Prostate gland (tissue), 2 donors: ENCODE data around the gene B3GNT7. TPM values are rescaled to one million over a fixed set of nuclear protein-coding genes. Genes with fewer than 3 reads are reported as not detected.
"Not testable (repeated sequence)": the region's sequence is repeated elsewhere in the genome, so short reads cannot be mapped to it uniquely, and the experiment has no call there.

Experiments used
- DNase-seq: peaks from one replicate; pipeline ENCODE4 v3.0.0-alpha.2; 2019; ENCODE audit warnings: low spot score
- H3K27ac ChIP-seq, 2 donors: fragments of 200-600 bp; sonication (generic); 2 replicates each; pipeline ENCODE4 v1.5.1; 2017 to 2019
- H3K27me3 ChIP-seq: fragments of 200-600 bp; sonication (generic); replicated peaks from 2 replicates; pipeline ENCODE4 v1.5.1; 2019; ENCODE audit not compliant: insufficient read depth
- H3K36me3 ChIP-seq, 2 donors: fragments of 200-600 bp; sonication (generic); 1 replicate in 1 of 2; 2 replicates in 1 of 2; pipeline versions ENCODE4 v1.5.1 to v1.8.1; 2017 to 2019
- H3K4me1 ChIP-seq: fragments of 200-600 bp; sonication (generic); replicated peaks from 2 replicates; pipeline ENCODE4 v1.5.1; 2019
- H3K4me3 ChIP-seq, 2 donors: fragments of 200-600 bp; sonication (generic); 2 replicates each; pipeline ENCODE4 v1.5.1; 2017 to 2019
- H3K9me3 ChIP-seq: fragments of 200-600 bp; sonication (generic); 2 replicates; pipeline ENCODE4 v1.5.1; 2017
- CTCF ChIP-seq, 4 experiments: fragments of 200-600 bp in 2 of 4; fragments of 450-650 bp in 2 of 4; sonication (generic) in 2 of 4; IDR thresholded peaks; 1 replicate in 3 of 4; 2 replicates in 1 of 4; pipeline ENCODE4 v1.5.1; 2016 to 2019; ENCODE audit warnings: antibody characterized with exemption in 4 of 4, mild to moderate bottlenecking in 2 of 4, moderate library complexity in 2 of 4
- POLR2A ChIP-seq: fragments of 450-650 bp; IDR thresholded peaks from one replicate; pipeline ENCODE4 v1.6.1; 2016; ENCODE audit warnings: antibody characterized with exemption, mild to moderate bottlenecking
- POLR2AphosphoS5 ChIP-seq: sonication (generic); formaldehyde crosslinking; IDR thresholded peaks from one replicate; pipeline ENCODE4 v1.6.1; 2017; ENCODE audit warnings: antibody characterized with exemption
- WGBS: methylation state at CpG from one replicate; pipeline ENCODE4 v1.1.5; 2018; 5-methylcytosine and 5-hydroxymethylcytosine counted together
- intact Hi-C: fragments of 100-400 bp; cut with DNase I; formaldehyde crosslinking; loops from one replicate; pipeline ENCODE4 v1.14.2; 2022
- total RNA-seq, 2 donors: library from RNA; depleted of rRNA; stranded (reverse); fragments of >200 nt; gene quantifications; one replicate each; pipeline ENCODE4 v1.1.0, GENCODE V29; 2016

B3GNT7 gene
- total RNA-seq, 2 donors from 2014 or later = 2.1 to 7.4 TPM

- DNase-seq = no peak
- no peak overlapping the region for H3K27ac ChIP-seq
- intact Hi-C loops = no loop called here
- H3K27me3 ChIP-seq = no peaks in the 10 kb centered on the region
- H3K4me1 ChIP-seq = no peaks in the 10 kb centered on the region
- no peak overlapping the region for H3K4me3 ChIP-seq
- no peaks in the 10 kb centered on the region for H3K9me3 ChIP-seq
- no peak for TF ChIP-seq CTCF (IDR thresholded peaks at IDR 0.05)
- TF ChIP-seq POLR2A = no peak
- WGBS = 96% methylated on average over 9 of the region's 9 CpGs
- no peaks in the 10 kb centered on the region for H3K36me3 ChIP-seq
These were observed 21.6 kb upstream of the B3GNT7 start for GRCh38 chr2:231373786-231374349.

GRCh38 chr2:231374771-231375170 lies 20.7 kb upstream of the B3GNT7 start:
- intact Hi-C loops = no loop called here
- Histone ChIP-seq H3K36me3 (no peaks in the 10 kb centered on the region), H3K27me3 (no peaks in the 10 kb centered on the region), H3K9me3 (no peaks in the 10 kb centered on the region), H3K27ac (no peak overlapping the region), H3K4me1 (no peaks in the 10 kb centered on the region), H3K4me3 (no peak overlapping the region)
- WGBS = 85% methylated on average over 2 of the region's 2 CpGs
- no peak for DNase-seq
- no peak for TF ChIP-seq POLR2A
- TF ChIP-seq CTCF (IDR thresholded peaks at IDR 0.05) = no peak
- no peak for TF ChIP-seq POLR2AphosphoS5

- H3K4me3 ChIP-seq, H3K4me1 ChIP-seq, H3K27me3 ChIP-seq, H3K36me3 ChIP-seq, DNase-seq, H3K9me3 ChIP-seq, H3K27ac ChIP-seq, intact Hi-C loops: not testable (repeated sequence)
- 51% methylated on average over 11 of the region's 11 CpGs for WGBS
These were observed 19.4 kb upstream of the B3GNT7 start for GRCh38 chr2:231375994-231376615.

GRCh38 chr2:231376857-231377256 lies 18.7 kb upstream of the B3GNT7 start:
- Histone ChIP-seq H3K4me1 (no peaks in the 10 kb centered on the region), H3K9me3 (no peaks in the 10 kb centered on the region), H3K27ac (no peak overlapping the region), H3K27me3 (no peaks in the 10 kb centered on the region), H3K36me3 (no peaks in the 10 kb centered on the region), H3K4me3 (no peak overlapping the region)
- 64% methylated on average over 8 of the region's 8 CpGs for WGBS
- no peak for DNase-seq
- intact Hi-C loops = no loop called here
- TF ChIP-seq POLR2AphosphoS5 = no peak
- no peak for TF ChIP-seq POLR2A
- TF ChIP-seq CTCF (IDR thresholded peaks at IDR 0.05) = no peak

- TF ChIP-seq POLR2AphosphoS5 (no peak), POLR2A (no peak), CTCF (IDR thresholded peaks at IDR 0.05) (no peak)
- WGBS = 63% methylated on average over 13 of the region's 13 CpGs
- intact Hi-C loops = no loop called here
- H3K4me3 ChIP-seq = no peak overlapping the region
- no peaks in the 10 kb centered on the region for H3K27me3 ChIP-seq
- H3K4me1 ChIP-seq = no peaks in the 10 kb centered on the region
- no peak overlapping the region for H3K27ac ChIP-seq
- H3K36me3 ChIP-seq = no peaks in the 10 kb centered on the region
- H3K9me3 ChIP-seq = no peaks in the 10 kb centered on the region
- no peak for DNase-seq
These were observed 17.3 kb upstream of the B3GNT7 start for GRCh38 chr2:231378026-231378722.
